IPS-20b (cell line): ENCODE data around the gene ZNF550.

Source experiments
- H3K27ac ChIP-seq: one replicate; pipeline ENCODE4 v1.5.1; 2013; ENCODE audit warnings: low read length
- H3K27me3 ChIP-seq: 2 replicates; pipeline ENCODE4 v1.6.1; 2013; ENCODE audit warnings: mild to moderate bottlenecking, low read length, inconsistent platforms; ENCODE audit not compliant: insufficient read depth
- H3K36me3 ChIP-seq: 2 replicates; pipeline ENCODE4 v1.6.1; 2013; ENCODE audit warnings: low read depth, mild to moderate bottlenecking, inconsistent platforms, low read length, moderate library complexity; ENCODE audit not compliant: insufficient read depth
- H3K4me1 ChIP-seq: 2 replicates; pipeline ENCODE4 v1.6.1; 2013; ENCODE audit warnings: mild to moderate bottlenecking, control low read depth, inconsistent platforms, low read length, moderate library complexity; ENCODE audit not compliant: insufficient read depth
- H3K4me3 ChIP-seq: 2 replicates; pipeline ENCODE4 v1.5.1; 2013; ENCODE audit warnings: mild to moderate bottlenecking, low read length, inconsistent platforms
- H3K9ac ChIP-seq: 2 replicates; pipeline ENCODE4 v1.6.1; 2013; ENCODE audit warnings: low read depth, mild to moderate bottlenecking, inconsistent platforms, low read length, moderate library complexity
- H3K9me3 ChIP-seq: 2 replicates; pipeline ENCODE4 v1.6.1; 2013; ENCODE audit warnings: mild to moderate bottlenecking, low read depth, low read length, inconsistent platforms; ENCODE audit not compliant: insufficient read depth

The ZNF550 gene

GRCh38 chr19:57570707-57571106 lies 11.0 kb upstream of the ZNF550 start:
- peaks cover 97% of the 10 kb centered on the region for H3K9me3 ChIP-seq
- no peak overlapping the region for H3K27ac ChIP-seq
- H3K9ac ChIP-seq, result no peak overlapping the region
- H3K4me1 ChIP-seq, result no peaks in the 10 kb centered on the region
- H3K27me3 ChIP-seq, result no peaks in the 10 kb centered on the region
- no peak overlapping the region for H3K4me3 ChIP-seq
- H3K36me3 ChIP-seq, result peaks cover 47% of the 10 kb centered on the region

- Histone ChIP-seq H3K27me3 (no peaks in the 10 kb centered on the region), H3K27ac (no peak overlapping the region), H3K4me1 (no peaks in the 10 kb centered on the region), H3K36me3 (peaks cover 6% of the 10 kb centered on the region), H3K9ac (no peak overlapping the region), H3K9me3 (peaks cover 89% of the 10 kb centered on the region), H3K4me3 (no peak overlapping the region)
Observed at GRCh38 chr19:57566396-57567265, 7.0 kb upstream of the ZNF550 start.

GRCh38 chr19:57563547-57563946 lies 3.9 kb upstream of the ZNF550 start:
- Histone ChIP-seq H3K9me3 (peaks cover 79% of the 10 kb centered on the region), H3K27me3 (no peaks in the 10 kb centered on the region), H3K4me3 (no peak overlapping the region), H3K9ac (no peak overlapping the region), H3K4me1 (no peaks in the 10 kb centered on the region), H3K36me3 (no peaks in the 10 kb centered on the region), H3K27ac (no peak overlapping the region)

- peak overlapping the region; percentile 93; the same call in 1 of the 2 replicates for H3K4me3 ChIP-seq
- no peak overlapping the region for H3K27ac ChIP-seq
- H3K27me3 ChIP-seq, result no peaks in the 10 kb centered on the region
- H3K36me3 ChIP-seq, result peaks cover 15% of the 10 kb centered on the region
- peaks cover 45% of the 10 kb centered on the region for H3K9me3 ChIP-seq
- no peak overlapping the region for H3K9ac ChIP-seq
- no peaks in the 10 kb centered on the region for H3K4me1 ChIP-seq
Observed at GRCh38 chr19:57560049-57560491, 407 bp upstream of the ZNF550 start.

- peaks cover 34% of the 10 kb centered on the region for H3K9me3 ChIP-seq
- no peaks in the 10 kb centered on the region for H3K4me1 ChIP-seq
- H3K4me3 ChIP-seq, result peak overlapping the region; percentile 93
- H3K9ac ChIP-seq, result peak overlapping the region; percentile 85
- H3K27ac ChIP-seq, result no peak overlapping the region
- peaks cover 26% of the 10 kb centered on the region for H3K36me3 ChIP-seq
- H3K27me3 ChIP-seq, result no peaks in the 10 kb centered on the region
Observed at GRCh38 chr19:57559008-57559403, 657 bp downstream of the ZNF550 start.

GRCh38 chr19:57558525-57558924 lies 1.1 kb downstream of the ZNF550 start:
- peaks cover 29% of the 10 kb centered on the region for H3K9me3 ChIP-seq
- H3K4me3 ChIP-seq, result peak overlapping the region; percentile 93
- peaks cover 31% of the 10 kb centered on the region for H3K36me3 ChIP-seq
- peak overlapping the region; percentile 85; the same call in 1 of the 2 replicates for H3K9ac ChIP-seq
- no peak overlapping the region for H3K27ac ChIP-seq
- no peaks in the 10 kb centered on the region for H3K27me3 ChIP-seq
- no peaks in the 10 kb centered on the region for H3K4me1 ChIP-seq

- Histone ChIP-seq H3K9me3 (peaks cover 27% of the 10 kb centered on the region), H3K36me3 (peaks cover 39% of the 10 kb centered on the region), H3K4me3 (no peak overlapping the region), H3K9ac (no peak overlapping the region), H3K27me3 (no peaks in the 10 kb centered on the region), H3K4me1 (no peaks in the 10 kb centered on the region), H3K27ac (no peak overlapping the region)
Observed at GRCh38 chr19:57557659-57558058, 2.0 kb downstream of the ZNF550 start.

GRCh38 chr19:57552432-57552831 lies 7.2 kb downstream of the ZNF550 start:
- Histone ChIP-seq H3K4me1 (no peaks in the 10 kb centered on the region), H3K4me3 (no peak overlapping the region), H3K27ac (no peak overlapping the region), H3K27me3 (no peaks in the 10 kb centered on the region), H3K9ac (no peak overlapping the region), H3K36me3 (peaks cover 90% of the 10 kb centered on the region), H3K9me3 (peaks cover 19% of the 10 kb centered on the region)

GRCh38 chr19:57546513-57546912 lies 13.2 kb downstream of the ZNF550 start:
- Histone ChIP-seq H3K4me1 (no peaks in the 10 kb centered on the region), H3K4me3 (no peak overlapping the region), H3K9me3 (peaks cover 74% of the 10 kb centered on the region), H3K36me3 (peaks cover 94% of the 10 kb centered on the region), H3K27ac (no peak overlapping the region), H3K9ac (no peak overlapping the region), H3K27me3 (no peaks in the 10 kb centered on the region)

GRCh38 chr19:57537953-57538547 lies 21.6 kb downstream of the ZNF550 start:
- Histone ChIP-seq H3K4me1 (no peaks in the 10 kb centered on the region), H3K27me3 (no peaks in the 10 kb centered on the region), H3K4me3 (no peak overlapping the region; the same call in 1 of the 2 replicates), H3K9ac (no peak overlapping the region), H3K9me3 (peaks cover 96% of the 10 kb centered on the region), H3K36me3 (peaks cover 78% of the 10 kb centered on the region), H3K27ac (no peak overlapping the region)

- H3K4me1 ChIP-seq, result 0 out of 2 replicates have a peak, but pooled peaks cover 4% of the 10 kb centered on the region
- peaks cover 44% of the 10 kb centered on the region for H3K9me3 ChIP-seq
- peaks cover 20% of the 10 kb centered on the region for H3K36me3 ChIP-seq
- peak within 1 kb of the TSS; percentile 30 for H3K27ac ChIP-seq
- peak within 1 kb of the TSS; percentile 93 for H3K9ac ChIP-seq
- H3K27me3 ChIP-seq, result no peaks in the 10 kb centered on the region
- peak within 1 kb of the TSS; percentile 95 for H3K4me3 ChIP-seq
Observed at GRCh38 chr19:57527136-57527881, 32.4 kb downstream of the ZNF550 start, which contains the start of gene ZNF549. TSS of gene ZNF549 (plus strand) at chr19:57527356. CDS start at chr19:57527574, 218 bp downstream.
